K562 (cell line): ENCODE results near the gene CYP46A1. TPM values are rescaled to one million over a fixed set of nuclear protein-coding genes. Genes with fewer than 3 reads are reported as not detected.

Experiments used
- ATAC-seq: fragments of 200-7000 bp; cut with Tn5 transposase; 3 replicates; pipeline ENCODE4 v1.9.1; 2020; ENCODE audit warnings: moderate library complexity
- BruUV-seq: library from RNA; stranded (reverse); fragments of 400-500 nt; replicated peaks from 2 replicates; lab custom pipeline; 2021; lab: Mats Ljungman, UMichigan
- CTCF ChIA-PET: fragments of 300-600 bp; formaldehyde crosslinking; extraction: SDS; loops from one replicate; lab custom pipeline; 2021; ENCODE audit warnings: low intra/inter-chr PET ratio; lab: Yijun Ruan, JAX
- POLR2A ChIA-PET: fragments of 300-600, 350-650 bp; sonication (Branson Sonifier 250); formaldehyde crosslinking; extraction: SDS; loops from one replicate; lab custom pipeline; 2021; ENCODE audit warnings: antibody characterized with exemption, inconsistent platforms; lab: Yijun Ruan, JAX
- DNase-seq, 4 experiments: peaks; one replicate each; pipeline versions ENCODE4 v3.0.0 to v3.0.0-alpha.2; 2011 to 2018; ENCODE audit warnings: low spot score in 3 of 4, mixed read lengths in 3 of 4; ENCODE audit errors: extremely low read depth in 1 of 4
- FAIRE-seq: peaks from 2 replicates; lab custom pipeline; 2011; peaks lifted over from hg19 to GRCh38; lab: Jason Lieb, UNC
- H2AFZ ChIP-seq: 2 replicates; pipeline ENCODE4 v1.6.0; 2011; ENCODE audit warnings: low read depth, low read length, control low read depth, inconsistent platforms
- H3K27ac ChIP-seq: fragments of 200-600 bp; 3 replicates; pipeline ENCODE4 v1.8.0; 2011; ENCODE audit warnings: low read depth, mild to moderate bottlenecking, control low read depth, inconsistent platforms, low read length, moderate library complexity, mixed read lengths; ENCODE audit errors: extremely low read depth
- H3K27me3 ChIP-seq, 2 experiments: fragments of 300-600 bp in 1 of 2; 2 replicates in 1 of 2; 3 replicates in 1 of 2; pipeline versions ENCODE4 v1.6.0 to v1.8.0; 2011; ENCODE audit warnings: inconsistent platforms in 2 of 2, low read length in 2 of 2, mild to moderate bottlenecking in 1 of 2, mixed read lengths in 1 of 2, moderate library complexity in 1 of 2; ENCODE audit not compliant: control insufficient read depth in 2 of 2, insufficient read depth in 2 of 2
- H3K36me3 ChIP-seq: fragments of 300-600 bp; 3 replicates; pipeline ENCODE4 v1.8.0; 2011; ENCODE audit warnings: mild to moderate bottlenecking, low read length, inconsistent platforms; ENCODE audit not compliant: control insufficient read depth, insufficient read depth
- H3K4me1 ChIP-seq, 2 experiments: fragments of 200-600 bp in 1 of 2; replicated peaks in 1 of 2; 2 replicates in 1 of 2; 3 replicates in 1 of 2; pipeline versions ENCODE4 v1.5.1 to v1.8.0; 2011; ENCODE audit warnings: inconsistent platforms in 2 of 2, low read length in 2 of 2, mild to moderate bottlenecking in 1 of 2, mixed read lengths in 1 of 2, moderate library complexity in 1 of 2; ENCODE audit not compliant: control insufficient read depth in 2 of 2, insufficient read depth in 2 of 2
- H3K4me2 ChIP-seq: 2 replicates; pipeline ENCODE4 v1.6.1; 2011; ENCODE audit warnings: low read length, control low read depth, inconsistent platforms, mixed read lengths; ENCODE audit not compliant: insufficient read depth
- H3K4me3 ChIP-seq: fragments of 200-600 bp; sonication (generic), shearing (Covaris generic); 2 replicates; pipeline ENCODE4 v1.5.1; 2016; ENCODE audit warnings: control low read depth, inconsistent platforms
- H3K79me2 ChIP-seq: fragments of 200-600 bp; 3 replicates; pipeline ENCODE4 v1.8.0; 2011; ENCODE audit warnings: low read length, inconsistent platforms; ENCODE audit not compliant: control insufficient read depth, insufficient read depth
- H3K9ac ChIP-seq, 2 experiments: 2 replicates each; pipeline versions ENCODE4 v1.6.0 to v1.6.1; 2011; ENCODE audit warnings: low read depth in 2 of 2, low read length in 2 of 2, control low read depth in 1 of 2, inconsistent platforms in 1 of 2, mild to moderate bottlenecking in 1 of 2, mixed read lengths in 1 of 2; ENCODE audit not compliant: insufficient read depth in 1 of 2
- H3K9me1 ChIP-seq: one replicate; pipeline ENCODE4 v1.6.0; 2011; ENCODE audit warnings: inconsistent platforms, mild to moderate bottlenecking, low read length, moderate library complexity; ENCODE audit not compliant: control insufficient read depth, insufficient read depth
- H3K9me3 ChIP-seq: replicated peaks from 2 replicates; pipeline ENCODE4 v1.5.1; 2011; ENCODE audit warnings: low read depth, low read length, inconsistent platforms; ENCODE audit not compliant: control insufficient read depth, insufficient read depth
- H4K20me1 ChIP-seq: replicated peaks from 2 replicates; pipeline ENCODE4 v1.6.1; 2011; ENCODE audit warnings: low read length, inconsistent platforms, mixed read lengths; ENCODE audit not compliant: control insufficient read depth, insufficient read depth
- RAD21 ChIP-seq, 2 experiments: fragments of 250-450 bp in 1 of 2; fragments of 450-650 bp in 1 of 2; sonication (Bioruptor Pico) in 1 of 2; formaldehyde crosslinking in 1 of 2; IDR thresholded peaks in 1 of 2; conservative IDR thresholded peaks in 1 of 2; 2 replicates each; pipeline versions ENCODE4 v1.4.0 to v1.8.0; 2020 to 2022; ENCODE audit warnings: mild to moderate bottlenecking in 2 of 2, moderate library complexity in 1 of 2
- WGBS: fragments of 100-300 bp; shearing (Covaris generic); methylation state at CpG from one replicate; pipeline ENCODE4 v1.1.6; 2016; ENCODE audit warnings: low coverage, mixed read lengths; ENCODE audit not compliant: insufficient coverage; ENCODE audit errors: missing lambda C conversion rate; 5-methylcytosine and 5-hydroxymethylcytosine counted together
- in situ Hi-C: fragments of 300-500 bp; cut with MboI; formaldehyde crosslinking; loops from 4 replicates; pipeline ENCODE4 v1.15.0; 2018; ENCODE audit warnings: inconsistent platforms, mixed read lengths
- intact Hi-C: fragments of 100-400 bp; cut with micrococcal nuclease; formaldehyde crosslinking; loops from 2 replicates; pipeline ENCODE4 v1.14.2; 2022
- polyA plus RNA-seq, 8 experiments: library from polyadenylated mRNA; depleted of rRNA in 4 of 8; stranded (reverse) in 5 of 8; unstranded in 3 of 8; fragments of >200 nt; fragmentation: Nextera tagmentation in 2 of 8; fragmentation: Illumina TruSeq in 1 of 8; extraction: Ambion mirVana in 2 of 8; extraction: Trizol in 1 of 8; gene quantifications; 2 replicates each; pipeline versions ENCODE4 v1.2.1 to v1.2.3, GENCODE V29; 2011 to 2014; ENCODE audit warnings: inconsistent platforms in 1 of 8, missing spikeins in 1 of 8
- total RNA-seq, 7 experiments: library from RNA; depleted of rRNA in 6 of 7; stranded (reverse); fragments of >200 nt in 6 of 7; fragmentation: Illumina TruSeq in 2 of 7; extraction: Trizol in 2 of 7; gene quantifications; 2 replicates each; pipeline versions ENCODE4 v1.2.1 to v1.2.3, GENCODE V29; 2011 to 2021; ENCODE audit warnings: low replicate concordance in 1 of 7
- TF ChIP-seq, protein P1 (sequence below): sonication (generic); formaldehyde crosslinking; IDR thresholded peaks from 2 replicates; pipeline ENCODE4 v1.5.0; 2020; ENCODE audit warnings: missing genetic modification reagents

Gene CYP46A1
- total and polyA plus RNA-seq, 9 of the 15 experiments (the other 6 are each of a cell fraction or from before 2014, with no cell fraction given) = not detected

DNA sequence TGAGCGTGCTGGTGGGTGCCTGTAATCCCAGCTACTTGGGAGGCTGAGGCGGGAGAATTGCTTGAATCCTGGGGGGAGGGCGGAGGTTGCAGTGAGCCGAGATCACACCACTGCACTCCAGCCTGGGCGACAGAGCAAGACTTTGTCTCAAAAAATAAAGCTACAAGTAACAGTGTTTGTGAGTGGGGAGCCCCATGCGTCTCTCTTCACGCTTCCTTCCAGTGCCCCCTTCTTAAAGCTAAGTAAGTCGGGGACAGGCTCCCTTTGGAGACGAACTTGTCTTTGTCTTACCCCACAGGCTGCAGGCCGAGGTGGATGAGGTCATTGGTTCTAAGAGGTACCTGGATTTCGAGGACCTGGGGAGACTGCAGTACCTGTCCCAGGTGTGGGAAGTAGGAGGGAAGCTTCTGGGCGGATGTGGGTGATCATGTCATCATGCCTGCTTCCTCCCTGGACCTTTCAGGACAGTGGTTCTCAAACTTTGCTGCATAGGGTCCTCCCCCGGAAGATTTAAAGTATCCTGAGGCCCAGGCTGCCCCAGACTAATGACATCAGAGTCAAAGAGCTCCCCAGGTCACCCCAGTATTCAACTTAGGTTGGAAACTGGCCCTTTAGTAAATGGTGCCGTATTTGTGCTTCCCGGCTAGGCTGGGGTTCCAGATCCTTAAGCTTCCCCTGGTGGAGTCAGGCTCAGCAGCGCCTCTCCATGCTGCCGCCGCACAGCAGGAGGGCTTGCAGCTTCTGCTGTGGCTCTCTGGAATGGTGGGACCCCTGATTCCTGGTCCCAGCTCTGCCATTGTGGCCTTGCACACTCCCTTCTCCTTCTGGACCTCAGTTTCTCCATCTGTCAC, 37.1 kb downstream of the CYP46A1 start:
- CTCF ChIA-PET = no interaction called here
- FAIRE-seq = no peak

More for the DNA sequence above, 37.1 kb downstream of the CYP46A1 start:
- no TSS peak for BruUV-seq
- H3K79me2 ChIP-seq = no peaks in the 10 kb centered on the region
- no peak overlapping the region for H3K4me2 ChIP-seq
- no peak overlapping the region for H3K9ac ChIP-seq
- WGBS = 9% methylated on average over 14 of the region's 18 CpGs
- H2AFZ ChIP-seq = no peak overlapping the region
- H3K9me1 ChIP-seq = no peaks in the 10 kb centered on the region
- no peak overlapping the region for H3K27ac ChIP-seq
- DNase-seq (no peak), ATAC-seq (no peak)
- POLR2A ChIA-PET = no interaction called here
- intact Hi-C loops (no loop called here), in situ Hi-C loops (loop anchor here (10.0 kb wide), 1 partner anchor 164 kb away; no protein-coding TSS in a partner anchor)
- H3K27me3 ChIP-seq = peaks cover 0 to 53% of the 10 kb centered on the region in 2 experiments; a peak in 3 of 5 replicates
- peaks cover 0 to 2% of the 10 kb centered on the region in 2 experiments; a peak in 2 of 5 replicates for H3K4me1 ChIP-seq
- 0 out of 2 replicates have a peak, but pooled peaks cover 6% of the 10 kb centered on the region for H4K20me1 ChIP-seq
- no peak overlapping the region for H3K4me3 ChIP-seq
- no peaks in the 10 kb centered on the region for H3K36me3 ChIP-seq
- H3K9me3 ChIP-seq = no peaks in the 10 kb centered on the region
- TF ChIP-seq, protein P1, sequence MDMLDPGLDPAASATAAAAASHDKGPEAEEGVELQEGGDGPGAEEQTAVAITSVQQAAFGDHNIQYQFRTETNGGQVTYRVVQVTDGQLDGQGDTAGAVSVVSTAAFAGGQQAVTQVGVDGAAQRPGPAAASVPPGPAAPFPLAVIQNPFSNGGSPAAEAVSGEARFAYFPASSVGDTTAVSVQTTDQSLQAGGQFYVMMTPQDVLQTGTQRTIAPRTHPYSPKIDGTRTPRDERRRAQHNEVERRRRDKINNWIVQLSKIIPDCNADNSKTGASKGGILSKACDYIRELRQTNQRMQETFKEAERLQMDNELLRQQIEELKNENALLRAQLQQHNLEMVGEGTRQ (CRISPR knock-in tag) = 0 out of 2 replicates have a peak, but pooled peaks have one; percentile 10
- no peak for TF ChIP-seq RAD21 (CRISPR knock-in tag; conservative IDR thresholded peaks at IDR 0.05 in 1 of 2, IDR thresholded peaks at IDR 0.05 in 1 of 2)
